K562 treated with DMSO at 1 percent for 4 hours (cell line): ENCODE measurements around the gene SLC7A14. TPM values are rescaled to one million over a fixed set of nuclear protein-coding genes. Genes with fewer than 3 reads are reported as not detected.

Experiments used
- total RNA-seq: library from RNA; unstranded; fragments of 300-600 nt; gene quantifications from 2 replicates; pipeline ENCODE4 v1.2.3, GENCODE V29; 2022; ENCODE audit not compliant: insufficient read depth

The SLC7A14 gene
- not detected in 2 replicates for total RNA-seq

DNA sequence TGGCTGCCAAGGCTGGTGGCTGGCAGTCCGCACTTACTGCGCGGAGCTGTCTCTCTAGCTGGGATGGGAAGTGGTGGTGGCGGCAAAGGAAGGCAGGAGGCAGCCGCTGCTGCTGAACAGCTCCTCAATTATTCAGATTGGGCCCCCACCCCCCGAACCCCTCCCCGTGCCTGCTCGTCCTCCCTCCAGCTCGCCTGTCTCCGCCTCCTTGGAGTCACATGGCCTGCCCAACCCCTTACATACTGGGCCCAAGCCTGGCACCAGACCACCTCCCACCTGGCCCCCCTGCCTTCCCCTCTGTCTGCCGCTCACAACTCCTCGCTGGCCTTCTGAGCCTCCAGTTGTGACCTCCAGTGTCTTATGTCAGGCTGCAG is at the start of gene SLC7A14:
Gene SLC7A14, minus strand, starts transcription at position 139 of the 374 bp plus-strand sequence. CDS start 59,139 bp downstream, outside the sequence.

DNA sequence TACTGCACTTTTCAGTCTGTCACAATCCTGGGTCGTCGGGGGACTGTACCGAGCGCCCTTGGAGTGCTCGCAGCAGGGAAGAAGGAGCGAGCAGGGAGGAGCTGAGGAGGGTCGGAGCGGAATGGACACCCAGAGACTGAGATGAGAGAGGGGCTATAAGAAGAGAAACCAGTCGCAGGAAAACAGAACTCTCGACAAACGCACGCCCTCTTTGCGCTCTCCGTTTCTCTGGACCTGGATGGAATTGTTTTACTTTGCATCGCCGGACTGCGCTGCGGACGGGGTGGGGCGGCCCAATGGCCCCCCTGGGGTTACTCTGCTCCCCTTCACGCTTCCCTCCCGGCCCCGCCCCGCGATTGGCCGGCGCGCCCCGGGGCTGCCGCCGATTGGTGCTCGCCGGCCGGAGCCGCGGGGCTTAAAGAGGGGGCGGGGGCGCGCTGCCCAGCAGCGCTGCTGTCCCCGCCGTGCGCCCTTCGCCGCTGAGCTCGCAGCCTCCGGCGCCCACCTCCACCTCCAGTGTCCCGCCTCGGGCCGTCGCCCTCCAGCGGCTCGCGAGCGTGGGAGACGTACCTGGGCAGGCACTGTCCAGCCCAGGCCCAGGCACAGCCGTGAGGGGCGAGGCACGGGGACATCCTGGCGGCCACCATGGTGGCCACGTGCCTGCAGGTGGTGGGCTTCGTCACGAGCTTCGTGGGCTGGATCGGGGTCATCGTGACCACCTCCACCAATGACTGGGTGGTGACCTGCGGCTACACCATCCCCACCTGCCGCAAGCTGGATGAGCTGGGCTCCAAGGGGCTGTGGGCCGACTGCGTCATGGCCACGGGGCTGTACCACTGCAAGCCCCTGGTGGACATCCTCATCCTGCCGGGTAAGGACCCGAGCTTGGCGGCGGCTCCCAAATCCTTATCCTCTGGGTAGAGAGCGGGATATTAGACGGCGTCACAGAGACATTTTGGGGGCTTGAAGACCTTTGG is 167.2 kb downstream of the SLC7A14 start, which contains the start of gene CLDN11:
Gene CLDN11, plus strand, starts transcription at position 447 of the 977 bp plus-strand sequence. Its CDS starts 199 bp downstream, at position 646.

Other genes with a start within 250 kb of the SLC7A14 start
- gene SKIL, start 228.4 kb downstream of the SLC7A14 start, total RNA-seq: 18.0 and 18.8 TPM in 2 replicates
- gene CLDN11, start 167.2 kb downstream of the SLC7A14 start, total RNA-seq: 0.48 TPM in 1 of 2 replicates, not detected in the other